Erythroblast (primary cell): Measurements from ENCODE around the gene TTC38.

Experiments
- GATA1 ChIP-seq: IDR thresholded peaks from 2 replicates; pipeline ENCODE4 v1.6.1; 2011; ENCODE audit warnings: low read depth, mild to moderate bottlenecking, control low read depth, low read length, moderate library complexity
- POLR2A ChIP-seq: IDR thresholded peaks from 2 replicates; pipeline ENCODE4 v1.6.1; 2011; ENCODE audit warnings: mild to moderate bottlenecking, low read length

GRCh38 chr22:46234969-46235368 lies 32.8 kb upstream of the TTC38 start:
- peak; percentile 81 for TF ChIP-seq POLR2A
- no peak for TF ChIP-seq GATA1
